ENCODE measurements around the gene FUCA1. TPM values are rescaled to one million over a fixed set of nuclear protein-coding genes. Genes with fewer than 3 reads are reported as not detected.
A peak's percentile ranks its signal among the peaks of the same experiment; 100 is the strongest.

The FUCA1 gene
- total and polyA plus RNA-seq, 2 donors (not counting 3 experiments of a cell fraction or from before 2014, with no cell fraction given), result 4.9 to 5.6 TPM

DNA sequence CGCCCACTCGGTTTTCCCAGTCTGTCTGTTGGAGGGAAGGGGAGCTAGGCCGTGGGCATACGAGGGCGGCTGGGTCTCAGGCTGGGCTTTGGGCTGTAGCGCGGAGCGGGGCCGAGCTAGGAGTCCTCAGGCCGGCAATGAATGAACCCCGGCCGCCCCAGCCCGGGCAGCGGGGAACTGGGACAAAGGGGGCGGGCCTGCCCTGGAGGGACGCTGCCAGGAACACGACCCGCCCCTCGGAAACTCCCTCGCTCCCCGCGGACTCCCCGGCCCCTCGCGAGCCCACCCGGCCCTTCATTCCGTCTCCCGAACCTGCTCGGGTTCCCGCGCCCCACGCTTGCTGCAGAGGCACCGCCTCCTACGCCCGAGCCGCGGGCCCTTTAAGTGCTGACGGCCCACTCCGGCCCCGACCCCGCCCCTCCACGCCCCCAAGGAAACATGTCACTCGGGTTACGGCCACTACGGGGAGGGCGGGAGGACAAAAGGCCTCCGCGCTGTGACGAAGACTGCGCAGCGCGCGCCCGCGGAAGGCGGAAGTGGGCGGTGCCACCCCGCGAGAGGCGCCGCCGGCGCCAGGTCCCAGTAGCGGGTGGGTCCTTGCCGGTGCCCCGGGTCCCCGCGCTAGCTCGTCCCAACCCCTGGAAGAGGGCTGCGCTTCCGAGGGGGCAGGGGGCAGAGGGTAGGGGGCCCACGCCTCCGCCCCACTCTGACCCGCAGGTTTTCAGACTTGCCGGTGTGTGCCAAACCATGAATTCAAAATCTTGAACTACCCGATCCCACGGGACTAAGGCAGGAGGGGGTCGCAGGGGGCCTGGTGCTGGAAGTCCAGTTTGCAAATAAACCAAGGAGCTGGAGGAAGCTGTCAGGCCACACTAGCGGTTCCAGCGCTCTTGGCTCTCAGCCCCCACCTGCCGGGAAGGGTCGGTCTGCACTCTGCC is 67.4 kb downstream of the FUCA1 start, which contains the start of gene GALE:
GALE (minus strand) TSS at position 355 of the 938 bp plus-strand sequence. CDS start 1,747 bp downstream, outside the sequence.
- Histone ChIP-seq H3K27ac (ENCODE audit: insufficient read depth, low read depth, low read length) (peak within 1 kb of the TSS; percentile 62), H3K79me2 (ENCODE audit: control insufficient read depth, insufficient read depth, low read length) (no peaks in the 10 kb centered on the region), H3K9ac (replicated peaks; ENCODE audit: extremely low read depth, insufficient read depth, low read length) (peak within 1 kb of the TSS; percentile 87), H3K4me1 (ENCODE audit: control insufficient read depth, extremely low read depth, insufficient read depth, low read length) (peaks cover 15% of the 10 kb centered on the region), H3K9me3 (replicated peaks; ENCODE audit: control insufficient read depth, insufficient read depth, low read length) (no peaks in the 10 kb centered on the region), H2AFZ (ENCODE audit: low read depth, low read length) (peak within 1 kb of the TSS; percentile 49), H3K4me2 (ENCODE audit: insufficient read depth, low read length) (peak within 1 kb of the TSS; percentile 91), H3K27me3 (ENCODE audit: control insufficient read depth in 2 of 2, insufficient read depth in 2 of 2, low read length in 2 of 2) (no peaks in the 10 kb centered on the region), H3K4me3 (replicated peaks in 1 of 3; ENCODE audit: insufficient read depth in 1 of 3, low read depth in 1 of 3, low read length in 3 of 3) (peak within 1 kb of the TSS; percentile 45 to 83 (median 73)), H4K20me1 (replicated peaks; ENCODE audit: control insufficient read depth, extremely low read depth, insufficient read depth, low read length) (no peaks in the 10 kb centered on the region), H3K9me1 (replicated peaks; ENCODE audit: control insufficient read depth, extremely low read depth, insufficient read depth, low read length) (no peaks in the 10 kb centered on the region), H3K36me3 (ENCODE audit: control insufficient read depth in 2 of 2, extremely low read depth in 1 of 2, insufficient read depth in 2 of 2, low read length in 2 of 2) (peaks cover 0 to 24% of the 10 kb centered on the region in 2 experiments)
- TF ChIP-seq EZH2 (IDR thresholded peaks at IDR 0.05; ENCODE audit: borderline replicate concordance, low read depth, low read length, severe bottlenecking), result no peak
- no peak for TF ChIP-seq JUN (IDR thresholded peaks at IDR 0.05; ENCODE audit: borderline replicate concordance, insufficient read depth, insufficient read length, low read depth)
- peak; percentile 97 for TF ChIP-seq POLR2AphosphoS5 (IDR thresholded peaks at IDR 0.05; ENCODE audit: insufficient read depth, low read depth, low read length)
- TF ChIP-seq, protein P1, sequence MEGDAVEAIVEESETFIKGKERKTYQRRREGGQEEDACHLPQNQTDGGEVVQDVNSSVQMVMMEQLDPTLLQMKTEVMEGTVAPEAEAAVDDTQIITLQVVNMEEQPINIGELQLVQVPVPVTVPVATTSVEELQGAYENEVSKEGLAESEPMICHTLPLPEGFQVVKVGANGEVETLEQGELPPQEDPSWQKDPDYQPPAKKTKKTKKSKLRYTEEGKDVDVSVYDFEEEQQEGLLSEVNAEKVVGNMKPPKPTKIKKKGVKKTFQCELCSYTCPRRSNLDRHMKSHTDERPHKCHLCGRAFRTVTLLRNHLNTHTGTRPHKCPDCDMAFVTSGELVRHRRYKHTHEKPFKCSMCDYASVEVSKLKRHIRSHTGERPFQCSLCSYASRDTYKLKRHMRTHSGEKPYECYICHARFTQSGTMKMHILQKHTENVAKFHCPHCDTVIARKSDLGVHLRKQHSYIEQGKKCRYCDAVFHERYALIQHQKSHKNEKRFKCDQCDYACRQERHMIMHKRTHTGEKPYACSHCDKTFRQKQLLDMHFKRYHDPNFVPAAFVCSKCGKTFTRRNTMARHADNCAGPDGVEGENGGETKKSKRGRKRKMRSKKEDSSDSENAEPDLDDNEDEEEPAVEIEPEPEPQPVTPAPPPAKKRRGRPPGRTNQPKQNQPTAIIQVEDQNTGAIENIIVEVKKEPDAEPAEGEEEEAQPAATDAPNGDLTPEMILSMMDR (IDR thresholded peaks at IDR 0.05; ENCODE audit: extremely low read depth in 1 of 2, insufficient read depth in 1 of 2, low read depth in 1 of 2, low read length in 2 of 2), result no peak
- TF ChIP-seq FOS (IDR thresholded peaks at IDR 0.05; ENCODE audit: borderline replicate concordance, insufficient read depth, low read length), result no peak
- TF ChIP-seq, protein P2, sequence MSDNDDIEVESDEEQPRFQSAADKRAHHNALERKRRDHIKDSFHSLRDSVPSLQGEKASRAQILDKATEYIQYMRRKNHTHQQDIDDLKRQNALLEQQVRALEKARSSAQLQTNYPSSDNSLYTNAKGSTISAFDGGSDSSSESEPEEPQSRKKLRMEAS (IDR thresholded peaks at IDR 0.05; ENCODE audit: insufficient read depth, insufficient read length), result peak; percentile 36
- TF ChIP-seq GATA2 (IDR thresholded peaks at IDR 0.05; ENCODE audit: insufficient read depth, insufficient read length, low read depth, low read length), result no peak
- TF ChIP-seq POLR2A (IDR thresholded peaks at IDR 0.05; ENCODE audit: low read depth, low read length), result peak; percentile 61
- peak; percentile 11 for TF ChIP-seq MYC (IDR thresholded peaks at IDR 0.05; ENCODE audit: low read depth, low read length)
- peak; percentile 86 for FAIRE-seq
- BruUV-seq (replicated peaks), result no TSS peak
- dilution Hi-C loops (cut with MboI; ENCODE audit: extremely low pct_ligation_motif_present, low sequenced_read_pairs), result no loop called here
- intact Hi-C loops (cut with micrococcal nuclease), result loop anchor here (1.0 to 5.0 kb wide), 4 partner anchors 9 to 243 kb away; partner anchors contain the start of genes ID3, LYPLA2, PITHD1 and PNRC2
- ChIA-PET CTCF (interaction anchor here (0.6 to 4.6 kb wide), 9 partner anchors 9 to 116 kb away, joined by 3 to 43 read pairs (median 5); partner anchors contain the start of genes HMGCL and PITHD1), POLR2A (interaction anchor here (1.1 to 1.8 kb wide), 5 partner anchors 9 to 24 kb away, joined by 3 to 9 read pairs (median 5); partner anchors contain the start of genes LYPLA2 and PITHD1)
- DNase-seq (ENCODE audit: low read depth, low spot score), result peak; percentile 95
